Caco-2 (cell line): ENCODE results near the gene PPP1R10. TPM values are rescaled to one million over a fixed set of nuclear protein-coding genes. Genes with fewer than 3 reads are reported as not detected.

ENCODE experiments used
- BruUV-seq: library from RNA; stranded (reverse); fragments of 400-500 nt; replicated peaks from 2 replicates; lab custom pipeline; 2021; lab: Mats Ljungman, UMichigan
- CTCF ChIA-PET: fragments of 300-600 bp; sonication (Branson Sonifier 250); formaldehyde crosslinking; loops from one replicate; lab custom pipeline; 2022; ENCODE audit warnings: antibody characterized with exemption; lab: Charles Lee
- POLR2A ChIA-PET: fragments of 300-600 bp; sonication (Branson Sonifier 250); formaldehyde crosslinking; loops from one replicate; lab custom pipeline; 2022; ENCODE audit warnings: antibody characterized with exemption; lab: Charles Lee
- DNase-seq, 2 experiments: peaks; one replicate each; pipeline versions ENCODE4 v3.0.0 to v3.0.0-alpha.2; 2020 to 2022
- H3K27me3 ChIP-seq: replicated peaks from 2 replicates; pipeline ENCODE4 v1.6.0; 2011; ENCODE audit warnings: low read length; ENCODE audit not compliant: control insufficient read depth, insufficient read depth
- H3K36me3 ChIP-seq: 2 replicates; pipeline ENCODE4 v1.5.1; 2011; ENCODE audit warnings: low read length; ENCODE audit not compliant: control insufficient read depth, insufficient read depth
- H3K4me1 ChIP-seq: fragments of 250-450 bp; sonication (Bioruptor Pico); 2 replicates; pipeline ENCODE4 v1.5.1; 2020; ENCODE audit warnings: mild to moderate bottlenecking
- H3K4me3 ChIP-seq: 2 replicates; pipeline ENCODE4 v1.5.1; 2011; ENCODE audit warnings: low read depth, mild to moderate bottlenecking, control low read depth, low read length
- H3K9me3 ChIP-seq: fragments of 250-450 bp; sonication (Bioruptor Pico); 2 replicates; pipeline ENCODE4 v1.5.1; 2020; ENCODE audit warnings: mild to moderate bottlenecking, moderate library complexity
- H3K27ac Mint-ChIP-seq: one replicate; pipeline ENCODE4 v1.8.0; 2022; ENCODE audit warnings: mixed read lengths; ENCODE audit not compliant: unreplicated experiment
- H3K27me3 Mint-ChIP-seq: one replicate; pipeline ENCODE4 v1.8.0; 2022; ENCODE audit warnings: mixed read lengths; ENCODE audit not compliant: insufficient read depth, unreplicated experiment
- H3K36me3 Mint-ChIP-seq: one replicate; pipeline ENCODE4 v1.8.0; 2022; ENCODE audit warnings: mild to moderate bottlenecking, mixed read lengths; ENCODE audit not compliant: insufficient read depth, unreplicated experiment
- H3K4me1 Mint-ChIP-seq: one replicate; pipeline ENCODE4 v1.8.0; 2022; ENCODE audit warnings: low read depth, mixed read lengths; ENCODE audit not compliant: unreplicated experiment
- H3K4me3 Mint-ChIP-seq: one replicate; pipeline ENCODE4 v1.8.0; 2022; ENCODE audit warnings: mild to moderate bottlenecking, moderate library complexity, mixed read lengths; ENCODE audit not compliant: unreplicated experiment
- H3K9me3 Mint-ChIP-seq: one replicate; pipeline ENCODE4 v1.8.0; 2022; ENCODE audit warnings: mixed read lengths; ENCODE audit not compliant: unreplicated experiment
- intact Hi-C: fragments of 100-400 bp; cut with micrococcal nuclease; formaldehyde crosslinking; loops from one replicate; pipeline ENCODE4 v1.10.0; 2022; ENCODE audit not compliant: unreplicated experiment
- total RNA-seq: library from RNA; stranded (reverse); gene quantifications from 2 replicates; pipeline ENCODE4 v1.2.3, GENCODE V29; 2022
- TF ChIP-seq, protein P1 (sequence below), 2 experiments: fragments of 200-600 bp in 1 of 2; IDR thresholded peaks; 1 replicate in 1 of 2; 2 replicates in 1 of 2; pipeline versions ENCODE4 v1.5.1 to v1.8.0; 2011 to 2022; ENCODE audit warnings: antibody characterized with exemption in 1 of 2, control low read depth in 1 of 2, inconsistent platforms in 1 of 2, low read depth in 1 of 2, low read length in 1 of 2, mild to moderate bottlenecking in 1 of 2, moderate library complexity in 1 of 2; ENCODE audit not compliant: insufficient read depth in 1 of 2, severe bottlenecking in 1 of 2, unreplicated experiment in 1 of 2

Gene PPP1R10
- total RNA-seq, 1 experiment from 2014 or later: 91.3 TPM

DNA sequence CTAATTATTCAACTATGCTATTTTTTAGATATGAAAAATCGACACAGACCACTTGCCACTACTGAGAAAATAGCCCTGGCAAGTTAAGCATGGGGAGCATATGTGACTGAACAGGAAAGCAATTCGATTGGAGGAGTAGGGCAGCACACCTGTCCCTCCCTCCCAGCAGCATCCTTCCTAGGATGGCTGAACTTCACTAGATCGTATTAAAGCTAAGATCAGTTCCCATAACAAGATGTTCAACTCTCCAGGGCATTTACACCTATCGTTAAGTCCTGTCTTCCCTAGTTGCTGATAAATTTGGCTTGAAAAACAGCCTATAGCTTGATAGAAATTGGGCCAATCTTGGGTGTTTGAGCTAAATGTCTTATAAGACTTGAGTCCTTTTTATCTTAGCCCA is 7.0 kb downstream of the PPP1R10 start:
- no TSS peak for BruUV-seq
- Mint-ChIP-seq H3K9me3 (no peaks in the 10 kb centered on the region), H3K36me3 (peaks cover 90% of the 10 kb centered on the region), H3K27me3 (no peaks in the 10 kb centered on the region), H3K27ac (no peak overlapping the region), H3K4me1 (peaks cover 14% of the 10 kb centered on the region), H3K4me3 (no peak overlapping the region)
- intact Hi-C loops: no loop called here
- Histone ChIP-seq H3K36me3 (peaks cover 4% of the 10 kb centered on the region), H3K27me3 (no peaks in the 10 kb centered on the region), H3K4me3 (no peak overlapping the region), H3K9me3 (no peaks in the 10 kb centered on the region), H3K4me1 (no peaks in the 10 kb centered on the region)
- ChIA-PET CTCF (no interaction called here), POLR2A (interaction anchor here (1.0 kb wide), 1 partner anchor 9 kb away, joined by 4 read pairs; no protein-coding TSS in a partner anchor)
- no peak for DNase-seq
- TF ChIP-seq, protein P1, sequence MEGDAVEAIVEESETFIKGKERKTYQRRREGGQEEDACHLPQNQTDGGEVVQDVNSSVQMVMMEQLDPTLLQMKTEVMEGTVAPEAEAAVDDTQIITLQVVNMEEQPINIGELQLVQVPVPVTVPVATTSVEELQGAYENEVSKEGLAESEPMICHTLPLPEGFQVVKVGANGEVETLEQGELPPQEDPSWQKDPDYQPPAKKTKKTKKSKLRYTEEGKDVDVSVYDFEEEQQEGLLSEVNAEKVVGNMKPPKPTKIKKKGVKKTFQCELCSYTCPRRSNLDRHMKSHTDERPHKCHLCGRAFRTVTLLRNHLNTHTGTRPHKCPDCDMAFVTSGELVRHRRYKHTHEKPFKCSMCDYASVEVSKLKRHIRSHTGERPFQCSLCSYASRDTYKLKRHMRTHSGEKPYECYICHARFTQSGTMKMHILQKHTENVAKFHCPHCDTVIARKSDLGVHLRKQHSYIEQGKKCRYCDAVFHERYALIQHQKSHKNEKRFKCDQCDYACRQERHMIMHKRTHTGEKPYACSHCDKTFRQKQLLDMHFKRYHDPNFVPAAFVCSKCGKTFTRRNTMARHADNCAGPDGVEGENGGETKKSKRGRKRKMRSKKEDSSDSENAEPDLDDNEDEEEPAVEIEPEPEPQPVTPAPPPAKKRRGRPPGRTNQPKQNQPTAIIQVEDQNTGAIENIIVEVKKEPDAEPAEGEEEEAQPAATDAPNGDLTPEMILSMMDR (IDR thresholded peaks at IDR 0.05; ENCODE audit: insufficient read depth in 1 of 2, low read depth in 1 of 2, low read length in 1 of 2, severe bottlenecking in 1 of 2, unreplicated experiment in 1 of 2): no peak

DNA sequence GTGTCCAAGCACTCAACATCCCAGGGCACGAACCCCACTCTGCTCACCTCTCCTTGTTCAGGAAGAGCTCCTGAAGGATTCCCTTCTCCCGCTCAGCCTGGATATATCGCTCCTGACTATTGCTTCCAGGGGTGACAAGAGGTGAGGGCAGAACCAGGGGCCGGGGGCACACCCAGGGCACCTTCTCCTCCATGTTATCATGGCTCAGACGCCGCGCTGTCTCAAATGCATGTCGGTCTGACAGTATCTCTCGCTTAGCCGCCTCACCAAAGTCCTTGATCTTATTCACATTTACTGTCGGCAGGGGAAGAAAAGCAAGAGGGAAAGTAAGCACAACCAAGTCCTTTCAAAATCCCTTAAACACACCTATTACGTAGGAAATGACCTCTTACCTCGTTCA is 13.1 kb downstream of the PPP1R10 start:
- no peaks in the 10 kb centered on the region for H3K9me3 ChIP-seq
- no peaks in the 10 kb centered on the region for H3K4me1 ChIP-seq
- no peaks in the 10 kb centered on the region for H3K27me3 ChIP-seq
- Mint-ChIP-seq H3K27me3 (no peaks in the 10 kb centered on the region), H3K36me3 (peaks cover 95% of the 10 kb centered on the region), H3K4me3 (no peak overlapping the region), H3K9me3 (no peaks in the 10 kb centered on the region), H3K27ac (no peak overlapping the region), H3K4me1 (no peaks in the 10 kb centered on the region)
- no TSS peak for BruUV-seq
- DNase-seq: no peak
- TF ChIP-seq, protein P1 (IDR thresholded peaks at IDR 0.05; ENCODE audit: insufficient read depth in 1 of 2, low read depth in 1 of 2, low read length in 1 of 2, severe bottlenecking in 1 of 2, unreplicated experiment in 1 of 2): no peak
- POLR2A ChIA-PET: interaction anchor here (0.6 kb wide), 1 partner anchor 11 kb away, joined by 8 read pairs; no protein-coding TSS in a partner anchor
- H3K36me3 ChIP-seq: peaks cover 13% of the 10 kb centered on the region
- intact Hi-C loops: no loop called here
- CTCF ChIA-PET: no interaction called here
- no peak overlapping the region for H3K4me3 ChIP-seq

DNA sequence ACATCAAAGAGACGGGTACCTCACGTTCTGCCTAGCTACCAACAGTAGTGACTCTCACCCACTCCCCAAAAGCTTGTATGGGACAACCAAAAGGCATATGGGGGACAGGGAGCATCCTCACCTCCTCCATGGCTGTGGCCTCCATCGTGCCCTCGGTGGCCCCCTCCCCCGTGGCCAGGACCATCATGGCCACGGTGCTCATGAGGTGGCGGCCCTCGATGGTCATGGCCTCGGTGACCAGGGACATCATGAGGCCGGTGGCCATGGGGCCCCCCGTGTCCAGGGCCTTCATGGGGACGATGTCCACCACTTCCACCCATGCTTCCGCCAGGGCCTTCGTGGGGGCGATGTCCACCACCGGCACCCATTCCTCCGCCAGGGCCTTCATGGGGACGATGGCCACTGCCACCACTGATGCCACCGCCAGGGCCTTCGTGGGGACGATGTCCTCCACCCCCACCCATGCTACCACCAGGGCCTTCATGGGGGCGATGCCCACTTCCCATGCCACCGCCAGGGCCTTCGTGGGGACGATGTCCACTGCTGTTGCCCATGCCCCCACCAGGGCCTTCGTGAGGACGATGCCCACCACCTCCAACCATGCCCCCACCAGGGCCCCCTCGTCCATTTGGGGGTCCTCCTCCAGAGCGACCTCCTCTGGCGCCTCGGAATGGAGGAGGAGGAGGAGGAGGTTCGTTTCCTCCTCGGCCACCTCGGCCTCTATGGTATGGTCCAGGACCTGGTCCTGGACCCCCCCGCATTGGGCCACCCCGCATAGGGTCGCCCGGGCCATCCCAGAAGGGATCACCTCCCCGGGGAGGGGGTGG is 15.0 kb downstream of the PPP1R10 start:
- Mint-ChIP-seq H3K27ac (no peak overlapping the region), H3K4me1 (no peaks in the 10 kb centered on the region), H3K36me3 (peaks cover 95% of the 10 kb centered on the region), H3K27me3 (no peaks in the 10 kb centered on the region), H3K4me3 (no peak overlapping the region), H3K9me3 (no peaks in the 10 kb centered on the region)
- Histone ChIP-seq H3K9me3 (no peaks in the 10 kb centered on the region), H3K36me3 (peaks cover 11% of the 10 kb centered on the region), H3K4me1 (no peaks in the 10 kb centered on the region), H3K27me3 (no peaks in the 10 kb centered on the region), H3K4me3 (no peak overlapping the region)
- ChIA-PET POLR2A (no interaction called here), CTCF (no interaction called here)
- BruUV-seq: no TSS peak
- DNase-seq: no peak
- TF ChIP-seq, protein P1 (IDR thresholded peaks at IDR 0.05; ENCODE audit: insufficient read depth in 1 of 2, low read depth in 1 of 2, low read length in 1 of 2, severe bottlenecking in 1 of 2, unreplicated experiment in 1 of 2): no peak
- intact Hi-C loops: no loop called here
